Kidney epithelial cell (primary cell): ENCODE results near the gene CLK2. TPM values are rescaled to one million over a fixed set of nuclear protein-coding genes. Genes with fewer than 3 reads are reported as not detected.

ENCODE experiments used
- DNase-seq: peaks from one replicate; pipeline ENCODE4 v3.0.0-alpha.2; 2010; ENCODE audit warnings: low read depth
- H3K27me3 ChIP-seq: 2 replicates; pipeline ENCODE4 v1.6.0; 2011; ENCODE audit warnings: low read length; ENCODE audit not compliant: control insufficient read depth, insufficient read depth
- H3K36me3 ChIP-seq: 2 replicates; pipeline ENCODE4 v1.5.1; 2011; ENCODE audit warnings: low read length; ENCODE audit not compliant: control insufficient read depth, insufficient read depth
- H3K4me3 ChIP-seq: 2 replicates; pipeline ENCODE4 v1.5.1; 2011; ENCODE audit warnings: low read depth, mild to moderate bottlenecking, control low read depth, low read length
- total RNA-seq: library from RNA; depleted of rRNA; stranded (reverse); fragments of >200 nt; gene quantifications from 2 replicates; pipeline ENCODE4 v1.2.3, GENCODE V29; 2015
- TF ChIP-seq, protein P1 (sequence below): IDR thresholded peaks from 2 replicates; pipeline ENCODE4 v1.5.1; 2011; ENCODE audit warnings: mild to moderate bottlenecking, moderate library complexity, low read length, control low read depth, inconsistent platforms; ENCODE audit not compliant: insufficient read depth, poor library complexity, severe bottlenecking

CLK2 gene
- 21.7 and 24.2 TPM in 2 replicates for total RNA-seq

DNA sequence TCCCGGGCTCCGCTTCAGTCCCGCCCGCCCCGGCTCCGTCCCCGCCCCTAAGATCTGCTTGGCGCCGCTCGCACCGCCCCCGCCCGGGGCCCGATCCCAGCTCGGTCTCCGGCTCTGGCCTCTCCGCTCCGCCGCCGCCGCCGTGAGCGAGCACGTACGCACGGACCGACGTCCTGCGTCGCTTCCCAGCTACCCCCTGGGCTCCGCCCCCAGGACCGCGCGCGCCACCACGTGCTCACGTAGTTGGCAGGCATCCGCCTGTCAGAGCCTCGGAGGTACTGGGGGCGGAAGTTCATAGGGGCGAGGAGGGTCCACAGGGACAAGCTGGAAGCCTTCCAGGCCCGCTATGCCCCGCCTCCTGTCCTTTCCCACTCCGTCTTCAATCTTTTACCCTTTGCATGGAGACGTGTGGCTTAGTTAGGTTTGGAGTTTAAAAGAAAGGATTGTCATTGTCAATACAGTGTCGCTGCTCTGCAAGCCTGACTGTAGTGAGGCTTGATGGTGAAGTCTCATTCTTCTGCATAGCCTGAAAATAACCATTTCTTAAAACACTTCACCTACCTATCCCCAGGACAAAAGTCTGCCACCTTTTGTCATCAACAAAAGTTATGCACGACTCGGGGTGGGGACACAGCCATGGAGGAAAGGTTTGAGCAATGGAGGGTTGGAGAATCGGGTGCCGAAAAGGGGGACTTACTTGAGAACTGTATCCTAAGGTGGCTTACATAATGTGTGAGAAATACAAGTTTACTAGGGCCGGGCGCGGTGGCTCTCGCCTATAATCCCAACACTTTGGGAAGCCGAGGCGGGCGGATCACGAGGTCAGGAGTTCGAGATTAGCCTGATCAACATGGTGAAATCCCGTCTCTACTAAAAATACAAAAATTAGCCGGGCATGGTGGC is at the start of gene CLK2:
Gene CLK2 (minus strand): TSS at position 162 of the 903 bp plus-strand sequence. CDS start 2,527 bp downstream, outside the sequence.
- peak; percentile 76 for DNase-seq
- TF ChIP-seq, protein P1, sequence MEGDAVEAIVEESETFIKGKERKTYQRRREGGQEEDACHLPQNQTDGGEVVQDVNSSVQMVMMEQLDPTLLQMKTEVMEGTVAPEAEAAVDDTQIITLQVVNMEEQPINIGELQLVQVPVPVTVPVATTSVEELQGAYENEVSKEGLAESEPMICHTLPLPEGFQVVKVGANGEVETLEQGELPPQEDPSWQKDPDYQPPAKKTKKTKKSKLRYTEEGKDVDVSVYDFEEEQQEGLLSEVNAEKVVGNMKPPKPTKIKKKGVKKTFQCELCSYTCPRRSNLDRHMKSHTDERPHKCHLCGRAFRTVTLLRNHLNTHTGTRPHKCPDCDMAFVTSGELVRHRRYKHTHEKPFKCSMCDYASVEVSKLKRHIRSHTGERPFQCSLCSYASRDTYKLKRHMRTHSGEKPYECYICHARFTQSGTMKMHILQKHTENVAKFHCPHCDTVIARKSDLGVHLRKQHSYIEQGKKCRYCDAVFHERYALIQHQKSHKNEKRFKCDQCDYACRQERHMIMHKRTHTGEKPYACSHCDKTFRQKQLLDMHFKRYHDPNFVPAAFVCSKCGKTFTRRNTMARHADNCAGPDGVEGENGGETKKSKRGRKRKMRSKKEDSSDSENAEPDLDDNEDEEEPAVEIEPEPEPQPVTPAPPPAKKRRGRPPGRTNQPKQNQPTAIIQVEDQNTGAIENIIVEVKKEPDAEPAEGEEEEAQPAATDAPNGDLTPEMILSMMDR = no peak

DNA sequence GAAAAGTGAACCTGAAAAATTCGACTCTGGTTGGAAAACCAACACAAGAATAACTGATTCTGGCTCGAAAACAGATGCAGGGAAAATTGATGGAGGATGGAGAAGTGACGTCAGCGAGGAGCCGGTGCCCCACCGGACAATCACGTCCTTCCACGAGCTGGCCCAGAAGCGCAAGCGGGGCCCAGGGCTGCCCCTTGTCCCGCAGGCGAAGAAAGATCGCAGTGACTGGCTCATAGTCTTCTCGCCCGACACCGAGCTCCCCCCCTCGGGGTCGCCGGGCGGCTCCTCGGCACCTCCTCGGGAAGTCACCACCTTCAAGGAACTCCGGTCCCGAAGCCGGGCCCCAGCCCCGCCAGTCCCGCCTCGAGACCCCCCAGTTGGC is 49.3 kb upstream of the CLK2 start:
- DNase-seq = no peak
- TF ChIP-seq, protein P1 = no peak
- Histone ChIP-seq H3K36me3 (peaks cover 4% of the 10 kb centered on the region), H3K27me3 (no peaks in the 10 kb centered on the region), H3K4me3 (peak overlapping the region; percentile 90)

More for the DNA sequence above, at the start of gene CLK2:
- peak within 1 kb of the TSS; percentile 72 for H3K4me3 ChIP-seq
- no peaks in the 10 kb centered on the region for H3K27me3 ChIP-seq
- H3K36me3 ChIP-seq = peaks cover 4% of the 10 kb centered on the region

DNA sequence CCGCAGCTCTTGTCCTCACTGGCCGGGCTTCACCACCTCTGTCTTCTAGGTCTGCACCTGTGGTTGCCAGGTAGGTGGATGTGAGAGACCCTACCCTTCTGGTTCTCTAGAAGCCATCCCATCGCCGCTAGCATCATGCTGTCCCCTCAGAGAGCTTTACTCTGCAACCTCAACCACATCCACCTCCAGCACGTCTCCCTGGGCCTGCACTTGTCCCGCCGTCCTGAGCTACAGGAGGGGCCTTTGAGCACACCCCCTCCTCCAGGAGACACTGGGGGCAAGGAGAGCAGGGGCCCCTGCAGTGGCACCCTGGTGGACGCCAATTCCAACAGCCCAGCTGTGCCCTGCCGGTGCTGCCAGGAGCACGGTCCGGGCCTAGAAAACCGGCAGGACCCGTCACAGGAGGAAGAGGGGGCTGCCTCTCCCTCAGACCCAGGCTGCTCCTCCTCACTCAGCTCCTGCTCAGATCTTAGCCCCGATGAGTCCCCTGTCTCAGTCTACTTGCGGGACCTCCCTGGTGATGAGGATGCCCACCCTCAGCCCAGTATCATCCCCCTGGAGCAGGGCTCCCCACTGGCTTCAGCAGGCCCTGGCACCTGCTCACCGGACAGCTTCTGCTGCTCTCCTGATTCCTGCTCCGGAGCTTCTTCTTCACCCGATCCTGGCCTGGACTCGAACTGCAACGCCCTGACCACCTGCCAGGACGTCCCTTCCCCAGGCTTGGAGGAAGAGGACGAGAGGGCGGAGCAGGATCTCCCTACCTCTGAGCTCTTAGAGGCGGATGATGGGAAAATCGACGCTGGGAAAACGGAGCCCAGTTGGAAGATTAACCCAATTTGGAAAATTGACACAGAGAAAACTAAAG is 48.6 kb upstream of the CLK2 start:
- peaks cover 4% of the 10 kb centered on the region for H3K36me3 ChIP-seq
- H3K4me3 ChIP-seq = no peak overlapping the region
- DNase-seq = no peak
- H3K27me3 ChIP-seq = no peaks in the 10 kb centered on the region
- TF ChIP-seq, protein P1 = no peak

DNA sequence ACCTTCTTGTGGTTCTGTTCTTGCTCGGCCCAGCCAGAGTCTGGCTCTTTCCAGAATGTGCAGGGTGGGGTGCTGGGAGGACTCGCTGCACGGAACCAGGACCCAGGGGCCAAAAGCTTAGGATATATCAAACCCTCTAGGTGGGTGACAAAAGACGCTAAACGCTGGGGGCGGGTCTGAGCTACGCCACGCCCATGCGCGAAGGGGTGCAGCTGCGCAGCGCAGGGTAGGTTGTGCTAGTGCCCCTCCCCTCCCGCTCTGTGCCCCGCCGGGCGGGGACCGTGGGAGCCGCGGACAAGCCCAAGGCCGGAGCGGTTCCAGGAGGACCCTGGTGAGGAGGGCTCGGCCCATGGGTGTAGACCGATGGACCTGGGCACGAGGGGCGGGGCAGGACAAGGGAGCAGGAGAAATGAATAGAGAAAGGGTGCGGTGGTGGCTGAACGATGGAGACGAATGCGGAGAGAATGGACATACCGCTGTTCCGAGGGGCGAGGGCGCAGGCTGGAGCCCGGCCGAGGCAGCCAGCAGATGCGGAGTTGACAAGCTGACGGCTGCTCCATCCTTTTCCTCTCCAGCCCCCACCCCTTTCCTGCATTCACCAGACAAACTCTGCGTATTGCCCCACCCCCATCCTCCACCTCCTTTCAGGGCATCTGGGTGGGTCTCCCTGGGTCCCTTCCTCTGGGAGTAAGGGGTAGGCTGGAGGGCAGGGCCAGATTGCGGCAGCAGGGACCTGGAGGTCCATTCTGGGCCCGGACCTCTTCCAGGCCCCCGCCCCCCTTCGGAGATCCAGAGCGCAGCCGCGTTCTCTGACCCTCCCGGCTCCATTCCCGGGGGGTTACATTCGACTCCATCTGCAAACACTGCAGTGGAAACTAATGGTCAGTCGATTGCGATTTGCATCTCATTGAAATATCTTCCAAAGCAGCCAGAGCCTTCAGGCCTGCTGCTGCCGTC is 47.6 kb upstream of the CLK2 start, which contains the start of gene RUSC1:
Gene RUSC1 (plus strand): TSS at position 234 of the 957 bp plus-strand sequence. CDS start 880 bp downstream, outside the sequence.
- Histone ChIP-seq H3K4me3 (peak within 1 kb of the TSS; percentile 42), H3K27me3 (no peaks in the 10 kb centered on the region), H3K36me3 (peaks cover 4% of the 10 kb centered on the region)
- TF ChIP-seq, protein P1 = no peak
- DNase-seq = no peak

DNA sequence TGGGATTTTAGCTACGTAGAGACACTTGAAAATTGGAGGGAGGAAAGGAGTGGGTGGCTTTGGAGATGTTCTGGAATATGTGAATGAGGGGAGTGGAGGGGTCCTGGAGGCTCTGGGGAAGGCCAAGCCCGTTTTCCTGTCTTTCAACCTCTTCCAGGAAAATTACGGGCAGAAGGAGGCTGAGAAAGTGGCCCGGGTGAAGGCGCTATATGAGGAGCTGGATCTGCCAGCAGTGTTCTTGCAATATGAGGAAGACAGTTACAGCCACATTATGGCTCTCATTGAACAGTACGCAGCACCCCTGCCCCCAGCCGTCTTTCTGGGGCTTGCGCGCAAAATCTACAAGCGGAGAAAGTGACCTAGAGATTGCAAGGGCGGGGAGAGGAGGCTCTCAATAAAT is 46.9 kb upstream of the CLK2 start:
- TF ChIP-seq, protein P1 = no peak
- no peak for DNase-seq
- H3K4me3 ChIP-seq = no peak overlapping the region
- no peaks in the 10 kb centered on the region for H3K27me3 ChIP-seq
- H3K36me3 ChIP-seq = peaks cover 4% of the 10 kb centered on the region
